B cell (primary cell): ENCODE results near the gene LIPF. TPM values are rescaled to one million over a fixed set of nuclear protein-coding genes. Genes with fewer than 3 reads are reported as not detected.
"Not testable (repeated sequence)": the region's sequence is repeated elsewhere in the genome, so short reads cannot be mapped to it uniquely, and the experiment has no call there.

Experiments used
- ATAC-seq: fragments of 200-7000 bp; cut with Tn5 transposase; one replicate; pipeline ENCODE4 v1.10.0; 2021; ENCODE audit warnings: low read depth, mild to moderate bottlenecking, moderate number of reproducible peaks, moderate library complexity
- CTCF ChIA-PET: fragments of 350-600 bp; sonication (Branson Sonifier 250); formaldehyde crosslinking; loops from one replicate; lab custom pipeline; 2021; ENCODE audit warnings: antibody characterized with exemption, inconsistent platforms; lab: Charles Lee
- POLR2A ChIA-PET: fragments of 350-600 bp; sonication (Branson Sonifier 250); formaldehyde crosslinking; loops from one replicate; lab custom pipeline; 2021; ENCODE audit warnings: antibody characterized with exemption; lab: Charles Lee
- DNase-seq: peaks from one replicate; pipeline ENCODE4 v3.0.0; 2013
- H2AFZ ChIP-seq: 2 replicates; pipeline ENCODE4 v1.6.1; 2012; ENCODE audit warnings: mild to moderate bottlenecking, low read depth, low read length; ENCODE audit not compliant: insufficient read depth, poor library complexity, severe bottlenecking
- H3K27ac ChIP-seq, 2 donors: 1 replicate in 1 of 2; 2 replicates in 1 of 2; pipeline ENCODE4 v1.5.1; 2012 to 2013; ENCODE audit warnings: low read length in 2 of 2, mild to moderate bottlenecking in 2 of 2, moderate library complexity in 1 of 2
- H3K27me3 ChIP-seq, 4 experiments: fragments of 200-600 bp in 1 of 4; sonication (generic) in 1 of 4; replicated peaks in 1 of 4; 1 replicate in 2 of 4; 2 replicates in 2 of 4; pipeline versions ENCODE4 v1.6.1 to v1.7.0; 2013 to 2016; ENCODE audit warnings: low read length in 3 of 4, mild to moderate bottlenecking in 2 of 4, mixed read lengths in 1 of 4, moderate library complexity in 1 of 4; ENCODE audit not compliant: insufficient read depth in 4 of 4, control insufficient read depth in 3 of 4; ENCODE audit errors: control extremely low read depth in 1 of 4
- H3K36me3 ChIP-seq, 2 experiments: replicated peaks in 1 of 2; 1 replicate in 1 of 2; 2 replicates in 1 of 2; pipeline versions ENCODE4 v1.6.1 to v1.7.1; 2013; ENCODE audit warnings: low read length in 1 of 2; ENCODE audit not compliant: insufficient read depth in 2 of 2, control insufficient read depth in 1 of 2; ENCODE audit errors: control extremely low read depth in 1 of 2, extremely low read depth in 1 of 2
- H3K4me1 ChIP-seq, 2 donors: fragments of 200-600 bp in 1 of 2; sonication (generic) in 1 of 2; 1 replicate in 1 of 2; 2 replicates in 1 of 2; pipeline versions ENCODE4 v1.5.1 to v1.6.1; 2013 to 2017; ENCODE audit warnings: low read length in 2 of 2; ENCODE audit not compliant: control insufficient read depth in 2 of 2, insufficient read depth in 2 of 2
- H3K4me2 ChIP-seq: replicated peaks from 2 replicates; pipeline ENCODE3; 2012; ENCODE audit warnings: mild to moderate bottlenecking, low read depth, low read length; ENCODE audit not compliant: poor library complexity, severe bottlenecking
- H3K4me3 ChIP-seq, 5 experiments: fragments of 200-600 bp in 1 of 5; sonication (generic) in 1 of 5; 1 replicate in 3 of 5; 2 replicates in 2 of 5; pipeline versions ENCODE4 v1.5.1 to v1.7.0; 2011 to 2016; ENCODE audit warnings: low read length in 4 of 5, mild to moderate bottlenecking in 4 of 5, low read depth in 2 of 5, control low read depth in 1 of 5, moderate library complexity in 1 of 5; ENCODE audit not compliant: insufficient read depth in 1 of 5; ENCODE audit errors: control extremely low read depth in 1 of 5, extremely low read depth in 1 of 5
- H3K79me2 ChIP-seq: fragments of 200-600 bp; sonication (generic); one replicate; pipeline ENCODE4 v1.6.0; 2016; ENCODE audit warnings: low read length; ENCODE audit not compliant: control insufficient read depth, insufficient read depth
- H3K9ac ChIP-seq: fragments of 200-600 bp; sonication (generic); 2 replicates; pipeline ENCODE4 v1.6.1; 2017; ENCODE audit warnings: mild to moderate bottlenecking, low read length, moderate library complexity
- H3K9me3 ChIP-seq, 3 donors: one replicate each; pipeline versions ENCODE4 v1.6.1 to v1.7.1; 2013; ENCODE audit warnings: low read length in 2 of 3; ENCODE audit not compliant: control insufficient read depth in 2 of 3, insufficient read depth in 1 of 3; ENCODE audit errors: control extremely low read depth in 1 of 3
- H4K20me1 ChIP-seq: 2 replicates; pipeline ENCODE4 v1.6.0; 2012; ENCODE audit warnings: mild to moderate bottlenecking, low read length; ENCODE audit not compliant: insufficient read depth, control insufficient read depth, poor library complexity, severe bottlenecking
- H3K27ac Mint-ChIP-seq: one replicate; pipeline ENCODE4 v1.8.0; 2021; ENCODE audit warnings: mixed read lengths
- H3K27me3 Mint-ChIP-seq: one replicate; pipeline ENCODE4 v1.8.0; 2021; ENCODE audit warnings: mixed read lengths
- H3K4me1 Mint-ChIP-seq: one replicate; pipeline ENCODE4 v1.8.0; 2021; ENCODE audit warnings: mixed read lengths
- H3K4me3 Mint-ChIP-seq: one replicate; pipeline ENCODE4 v1.8.0; 2021; ENCODE audit warnings: mixed read lengths
- H3K9me3 Mint-ChIP-seq: one replicate; pipeline ENCODE4 v1.8.0; 2022; ENCODE audit warnings: mixed read lengths; ENCODE audit not compliant: insufficient read depth
- CTCF ChIP-seq: fragments of 200-600 bp; IDR thresholded peaks from one replicate; pipeline ENCODE4 v1.8.0; 2022; ENCODE audit warnings: antibody characterized with exemption, mild to moderate bottlenecking
- EZH2 ChIP-seq: IDR thresholded peaks from 2 replicates; pipeline ENCODE4 v1.6.1; 2012; ENCODE audit warnings: borderline replicate concordance, low read depth, mild to moderate bottlenecking, moderate library complexity, low read length; ENCODE audit not compliant: insufficient read depth, poor library complexity, severe bottlenecking
- WGBS: methylation state at CpG from one replicate; pipeline ENCODE4 v1.1.5; 2013; ENCODE audit warnings: missing lambda C conversion rate; ENCODE audit not compliant: insufficient coverage; 5-methylcytosine and 5-hydroxymethylcytosine counted together
- intact Hi-C: fragments of 100-400 bp; cut with micrococcal nuclease; formaldehyde crosslinking; loops from one replicate; pipeline ENCODE4 v1.10.0; 2022
- polyA plus RNA-seq: library from polyadenylated mRNA; depleted of rRNA; stranded (reverse); fragments of >200 nt; gene quantifications from 2 replicates; pipeline ENCODE4 v1.2.3, GENCODE V29; 2012
- total RNA-seq, 2 donors: library from RNA; stranded (reverse); fragments of 120-200 nt in 1 of 2; gene quantifications; 1 replicate in 1 of 2; 2 replicates in 1 of 2; pipeline versions ENCODE4 v1.2.3 to v1.2.4, GENCODE V29; 2013 to 2022

The LIPF gene
- total and polyA plus RNA-seq, 2 donors (not counting 1 experiment from before 2014, with no cell fraction given) = not detected

- H2AFZ ChIP-seq = no peak overlapping the region
- DNase-seq (no peak), ATAC-seq (no peak)
- TF ChIP-seq EZH2 = no peak
- TF ChIP-seq CTCF = no peak
- H3K9me3 Mint-ChIP-seq = no peaks in the 10 kb centered on the region
- H3K4me2 ChIP-seq = no peak overlapping the region
- no peak overlapping the region for H3K27ac ChIP-seq
- H3K79me2 ChIP-seq = no peaks in the 10 kb centered on the region
- no peaks in the 10 kb centered on the region for H3K9me3 ChIP-seq
- no peaks in the 10 kb centered on the region for H3K36me3 ChIP-seq
- WGBS = no CpG with 5 or more reads among the region's 2 CpGs
- ChIA-PET POLR2A (no interaction called here), CTCF (no interaction called here)
- H3K27ac Mint-ChIP-seq = no peak overlapping the region
- no peak overlapping the region for H3K4me3 ChIP-seq
- peaks cover 0 to 6% (median 0%) of the 10 kb centered on the region in 4 experiments for H3K27me3 ChIP-seq
- no peaks in the 10 kb centered on the region for H3K4me1 ChIP-seq
- no peak overlapping the region for H3K4me3 Mint-ChIP-seq
- no peak overlapping the region for H3K9ac ChIP-seq
- H4K20me1 ChIP-seq = no peaks in the 10 kb centered on the region
- intact Hi-C loops = no loop called here
- no peaks in the 10 kb centered on the region for H3K4me1 Mint-ChIP-seq
- no peaks in the 10 kb centered on the region for H3K27me3 Mint-ChIP-seq
Observed at GRCh38 chr10:88707429-88708155, 43.4 kb downstream of the LIPF start.

DNA sequence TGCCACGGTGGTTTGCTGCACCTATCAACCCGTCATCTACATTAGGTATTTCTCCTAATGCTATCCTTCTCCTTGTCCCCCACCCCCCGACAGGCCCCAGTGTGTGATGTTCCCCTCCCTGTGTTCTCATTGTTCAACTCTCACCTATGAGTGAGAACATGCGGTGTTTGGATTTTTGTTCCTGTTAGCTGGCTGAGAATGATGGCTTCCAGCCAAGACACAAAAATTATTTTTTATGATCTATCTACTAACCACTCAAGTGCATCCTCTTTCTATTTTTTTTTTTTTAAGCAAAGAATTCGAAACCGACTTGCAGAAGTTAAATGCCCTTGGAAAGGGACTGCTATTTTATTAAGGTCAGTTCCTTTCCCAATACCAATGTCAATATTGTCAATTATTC, 45.1 kb downstream of the LIPF start:
- H2AFZ ChIP-seq, H3K9me3 Mint-ChIP-seq, H3K27ac ChIP-seq, H3K36me3 ChIP-seq, ATAC-seq, POLR2A ChIA-PET, CTCF ChIA-PET, H3K4me2 ChIP-seq, H3K4me1 ChIP-seq, H3K9ac ChIP-seq, H3K9me3 ChIP-seq, H3K4me1 Mint-ChIP-seq, H3K79me2 ChIP-seq, H3K4me3 Mint-ChIP-seq, intact Hi-C loops, H3K27me3 ChIP-seq, H3K27me3 Mint-ChIP-seq, H3K4me3 ChIP-seq, H3K27ac Mint-ChIP-seq, DNase-seq, H4K20me1 ChIP-seq: not testable (repeated sequence)
- WGBS = no CpG with 5 or more reads among the region's 6 CpGs
